Right lung (tissue), 5 donors: ENCODE measurements around the gene KCNH5. TPM values are rescaled to one million over a fixed set of nuclear protein-coding genes. Genes with fewer than 3 reads are reported as not detected.

Experiments used
- DNase-seq, 2 donors: peaks; one replicate each; pipeline ENCODE4 v3.0.0-alpha.2; 2013
- polyA plus RNA-seq, 5 donors: library from polyadenylated mRNA; unstranded; fragments of 120-200 nt; gene quantifications; one replicate each; pipeline versions ENCODE4 v1.2.1 to v1.2.3, GENCODE V29; 2013; ENCODE audit warnings: inconsistent platforms in 1 of 5, low replicate concordance in 1 of 5; ENCODE audit not compliant: insufficient read length in 5 of 5, insufficient read depth in 1 of 5

Gene KCNH5
- polyA plus RNA-seq, 5 donors: 0.04 to 0.06 TPM; not detected in 3

DNA sequence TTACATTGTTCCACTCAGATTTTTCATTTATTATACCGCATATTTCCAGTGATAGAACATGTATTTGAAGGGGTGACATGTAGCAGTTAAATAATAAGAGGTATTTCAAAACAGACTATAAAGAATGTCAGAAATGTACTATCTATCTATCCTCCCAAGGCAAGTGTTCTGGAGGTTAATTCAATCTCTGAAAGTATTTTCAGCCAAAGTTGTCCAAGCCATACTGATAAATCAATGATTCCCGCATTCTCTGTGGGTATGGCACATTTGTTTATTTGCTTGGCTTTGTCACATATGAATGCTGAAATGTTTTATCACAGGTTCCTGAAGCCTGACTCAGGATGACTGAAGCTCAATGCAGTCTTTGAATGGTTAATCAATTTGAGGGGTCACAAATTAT, 35.8 kb downstream of the KCNH5 start:
- no peak for DNase-seq

DNA sequence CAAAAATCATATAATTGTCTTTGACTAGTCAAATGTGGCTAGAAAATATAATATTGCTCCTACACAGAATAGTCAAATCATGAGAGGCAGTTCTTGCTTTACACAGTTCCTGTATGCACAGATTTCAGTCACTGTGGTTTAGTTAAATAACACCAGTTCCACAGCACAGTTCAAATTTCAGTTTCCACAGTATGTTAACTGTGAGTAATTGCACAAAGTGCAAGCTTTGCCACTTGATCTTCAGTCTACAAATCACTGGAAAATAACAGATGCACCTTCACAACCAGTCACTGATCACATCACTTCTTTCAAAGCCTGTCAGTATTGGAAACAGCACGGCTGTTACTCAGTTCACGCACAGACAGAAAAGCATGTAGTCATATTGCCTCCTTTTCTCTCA, 38.7 kb downstream of the KCNH5 start:
- no peak for DNase-seq

DNA sequence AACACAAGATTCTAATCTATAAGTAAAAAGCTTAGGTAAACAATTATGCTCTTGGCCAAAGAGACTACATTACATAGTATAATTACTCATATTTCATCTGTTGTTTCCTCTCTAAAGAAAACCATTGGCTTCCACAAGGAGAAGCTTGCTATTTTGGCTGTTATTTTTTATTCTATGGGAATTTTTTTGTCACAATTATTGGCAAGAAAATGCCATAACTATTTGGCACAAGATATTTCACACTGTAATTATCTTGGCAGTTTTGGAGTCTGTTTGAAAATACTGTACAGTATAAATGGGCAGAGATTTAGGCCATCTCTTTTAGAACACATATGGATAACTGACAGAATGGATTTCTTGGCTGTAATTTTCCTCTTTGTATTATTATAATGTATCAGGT, 51.2 kb downstream of the KCNH5 start:
- DNase-seq: no peak

DNA sequence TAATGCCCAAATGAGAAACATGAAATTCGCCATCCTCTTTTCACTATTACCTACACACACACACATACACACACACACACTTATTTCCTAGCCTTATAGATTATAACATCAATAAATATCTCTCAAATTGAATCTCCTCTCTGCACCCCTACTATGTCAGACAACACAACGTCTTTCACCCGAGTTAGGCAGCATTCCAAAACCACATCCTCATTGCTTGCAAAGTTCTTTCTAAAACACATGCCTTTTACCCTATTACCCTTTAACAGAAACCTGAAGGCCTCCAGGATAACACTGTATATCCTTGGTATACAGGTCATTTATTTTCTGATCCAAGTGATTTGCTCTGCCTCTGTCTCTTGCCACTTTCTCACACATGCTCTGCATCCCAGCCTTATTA, 56.3 kb downstream of the KCNH5 start:
- no peak for DNase-seq

DNA sequence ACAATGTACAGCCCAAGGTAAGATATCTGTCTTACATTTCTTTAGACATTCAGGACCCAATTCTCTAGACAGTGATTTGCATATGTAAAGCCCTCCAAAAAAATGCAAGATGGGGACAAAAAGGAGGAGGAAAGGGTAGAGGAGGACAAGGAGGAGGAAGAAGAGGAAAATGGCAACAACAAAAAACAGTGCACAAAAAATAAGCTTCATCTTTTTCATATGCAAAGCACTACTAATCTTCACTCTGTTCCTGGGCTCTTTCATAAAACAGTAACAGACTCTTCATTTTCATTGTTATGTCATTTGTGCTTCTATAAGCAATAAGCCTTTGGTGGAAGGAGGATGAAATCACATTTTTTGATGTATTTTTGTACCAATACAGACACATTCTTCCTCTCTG, 61.4 kb downstream of the KCNH5 start:
- no peak for DNase-seq

DNA sequence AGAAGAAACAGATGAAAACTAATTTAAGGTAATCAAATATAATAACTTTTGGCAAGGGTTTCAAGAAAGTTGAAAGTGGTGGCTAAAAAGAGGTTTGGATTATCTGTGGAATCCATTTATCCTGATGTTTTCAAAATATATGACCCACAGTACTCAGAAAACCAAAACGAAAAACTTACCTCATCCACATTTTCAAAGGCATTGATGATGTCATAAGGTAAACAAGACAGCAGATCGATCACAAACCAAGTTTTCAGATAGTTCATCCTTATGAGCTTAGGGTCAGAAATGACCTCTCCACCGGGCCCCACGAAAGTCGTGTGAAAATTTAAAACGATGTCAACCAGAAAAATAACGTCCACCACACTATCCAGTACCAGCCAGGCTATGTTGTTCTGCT, 64.6 kb downstream of the KCNH5 start:
- no peak for DNase-seq

DNA sequence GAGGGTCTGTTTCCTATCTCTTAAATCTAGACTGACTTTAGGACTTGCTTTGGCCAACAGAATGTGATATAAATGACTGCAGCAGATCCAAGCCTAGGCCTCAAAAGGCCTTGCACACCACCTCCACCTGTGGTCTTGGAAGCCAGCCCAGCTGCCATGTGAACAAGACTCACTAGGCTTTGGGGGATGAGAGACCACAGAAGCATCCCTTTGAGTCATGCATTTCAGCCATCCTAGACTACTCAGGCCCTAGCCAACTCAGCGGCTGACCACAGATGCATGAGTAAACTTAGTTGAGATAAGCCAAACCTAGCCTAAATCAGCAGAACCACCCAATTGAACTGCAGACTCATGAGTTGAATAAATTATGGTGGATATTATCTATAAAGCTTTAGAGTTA, 87.7 kb downstream of the KCNH5 start:
- DNase-seq: no peak

DNA sequence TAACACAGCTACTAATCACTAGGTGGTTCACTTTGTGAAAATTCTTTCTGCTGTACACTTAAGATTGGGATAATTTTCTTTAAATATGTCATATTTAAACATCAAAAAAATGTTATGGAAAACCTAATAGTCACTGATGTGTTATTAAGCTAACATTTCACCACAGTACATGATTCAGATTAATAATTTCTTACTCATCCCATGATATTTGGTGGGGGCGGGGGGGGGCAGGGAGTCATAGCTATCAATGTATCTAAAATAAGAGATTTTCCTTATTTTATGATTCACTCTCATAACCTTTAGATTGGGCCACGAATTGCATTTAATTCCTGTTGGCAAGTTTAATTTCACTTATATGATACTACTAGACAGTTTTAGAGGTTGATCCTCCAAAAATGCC, 88.8 kb downstream of the KCNH5 start:
- DNase-seq: no peak

DNA sequence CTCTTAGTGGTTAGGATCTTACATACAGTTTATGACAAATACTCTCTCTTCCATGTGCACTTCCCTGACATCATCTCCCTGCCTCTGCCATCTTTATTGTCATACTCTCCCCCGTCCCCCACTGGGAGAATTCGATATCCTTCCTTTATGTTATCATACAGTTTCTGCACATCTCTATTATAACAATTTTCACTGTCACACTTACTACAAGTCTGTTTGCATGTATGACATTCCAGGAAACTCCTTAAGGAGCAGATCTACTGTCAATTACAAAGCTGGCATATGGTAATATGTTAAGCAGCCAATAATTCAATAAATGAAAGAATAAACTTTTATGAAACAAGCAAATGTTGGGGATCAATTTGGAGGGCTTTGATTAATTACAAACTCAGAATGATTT, 91.1 kb downstream of the KCNH5 start:
- DNase-seq: no peak

DNA sequence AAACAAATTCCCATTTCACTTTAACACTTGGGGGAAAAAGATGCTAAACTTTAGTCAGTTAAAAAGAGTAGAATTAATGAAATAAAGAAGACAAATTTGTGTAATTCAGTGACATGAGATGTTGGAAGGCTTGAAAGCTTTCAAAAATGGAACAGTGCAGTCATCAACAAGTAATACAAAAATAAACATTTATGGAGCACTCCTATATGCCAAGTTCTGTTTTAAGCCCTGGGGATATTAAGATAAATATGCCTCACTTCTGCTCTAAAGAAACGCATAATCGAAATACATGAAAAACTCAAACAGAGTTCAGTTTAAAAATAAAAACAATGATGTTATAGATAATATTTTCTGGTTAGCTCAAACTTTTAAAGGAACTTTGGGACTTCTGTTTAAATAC, 93.0 kb downstream of the KCNH5 start:
- DNase-seq: no peak

DNA sequence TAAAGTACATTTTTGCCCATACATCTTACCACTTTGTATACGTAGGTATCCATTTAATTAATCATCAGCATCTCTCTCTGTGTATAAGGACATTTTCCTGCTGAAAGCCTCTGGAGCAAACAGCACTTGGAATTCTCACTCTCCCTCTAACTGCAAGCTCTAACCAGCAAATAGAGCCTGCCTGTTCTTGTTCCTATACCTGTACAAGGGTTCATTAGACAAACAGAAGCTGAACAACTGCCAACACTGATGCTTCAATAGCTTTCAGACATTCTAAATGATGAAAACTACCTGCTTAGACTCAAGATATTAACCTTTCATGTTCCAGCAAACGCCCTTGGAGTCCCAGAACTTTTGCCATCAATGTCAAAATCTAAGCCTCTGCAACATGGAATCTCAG, 98.0 kb downstream of the KCNH5 start:
- DNase-seq: peak; percentile 3 to 6

DNA sequence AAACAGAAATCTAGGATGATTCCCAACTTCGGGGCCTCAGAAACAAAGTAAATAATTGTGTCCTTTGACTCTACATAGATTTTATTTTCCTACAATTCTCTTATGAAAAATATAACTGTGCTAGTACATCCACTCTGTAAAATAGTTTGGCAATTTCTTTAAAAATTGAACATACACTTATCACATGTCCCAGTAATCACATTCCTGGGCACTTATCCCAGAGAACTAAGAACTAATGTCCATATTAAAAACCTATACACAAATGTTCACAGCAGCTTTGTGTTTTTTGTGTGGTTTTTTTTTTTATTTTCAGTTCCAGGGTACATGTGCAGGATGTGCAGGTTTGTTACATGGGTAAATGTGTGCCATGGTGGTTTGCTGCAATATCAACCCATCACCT, 99.0 kb downstream of the KCNH5 start:
- no peak for DNase-seq

DNA sequence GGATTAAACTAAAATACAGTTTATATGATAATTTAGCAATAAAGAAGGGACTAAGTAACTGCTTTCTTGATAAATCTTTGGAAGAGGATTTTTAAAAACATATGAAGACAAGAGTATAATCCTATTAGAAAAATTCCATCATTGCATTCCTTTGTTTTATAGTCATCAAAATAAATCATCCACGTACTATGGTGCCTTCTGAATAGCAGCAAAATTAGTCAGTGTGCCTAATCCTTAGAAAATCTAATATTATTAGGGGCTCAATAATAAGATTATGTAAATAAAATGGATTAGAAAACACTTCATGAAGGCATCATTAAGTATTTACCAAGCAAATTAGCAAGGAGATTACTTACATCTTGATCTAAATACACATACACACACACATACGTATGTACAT, 102.1 kb downstream of the KCNH5 start:
- DNase-seq: no peak

DNA sequence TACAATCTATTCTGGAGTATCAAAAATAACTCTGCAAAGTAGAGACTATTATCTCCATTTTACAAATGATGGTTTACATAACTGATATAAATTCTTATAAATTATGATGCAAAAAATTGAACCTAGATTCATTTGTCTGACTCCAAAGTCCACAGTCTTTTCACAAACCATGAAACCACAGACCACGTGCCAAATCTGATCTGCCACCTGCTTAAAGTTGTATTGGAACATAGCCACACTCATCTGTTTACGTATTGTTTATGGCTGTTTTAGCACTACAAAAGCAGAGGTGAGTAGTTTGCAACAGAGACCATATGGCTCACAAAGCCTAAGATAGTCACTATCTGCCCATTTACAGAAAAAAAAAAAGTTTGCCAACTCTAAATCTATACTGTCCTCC, 105.3 kb downstream of the KCNH5 start:
- DNase-seq: no peak

DNA sequence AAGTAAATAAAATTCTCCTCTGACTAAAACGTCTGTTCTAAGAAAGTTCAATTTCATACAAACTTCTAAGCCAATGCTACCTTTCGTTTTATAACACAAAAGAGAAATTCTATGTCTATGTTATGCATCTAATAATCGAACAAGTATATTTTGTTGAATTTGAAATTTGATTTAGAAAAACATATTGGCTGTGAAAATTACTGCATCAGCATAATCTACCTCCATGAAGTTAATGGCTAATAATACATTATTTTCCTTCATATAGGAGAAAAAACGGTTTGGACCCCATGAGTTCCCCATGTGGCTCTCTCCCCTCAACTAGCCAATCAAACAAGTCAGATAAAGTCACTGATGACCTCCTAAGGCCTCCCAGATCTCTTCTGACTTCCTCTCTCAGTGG, 106.5 kb downstream of the KCNH5 start:
- no peak for DNase-seq

DNA sequence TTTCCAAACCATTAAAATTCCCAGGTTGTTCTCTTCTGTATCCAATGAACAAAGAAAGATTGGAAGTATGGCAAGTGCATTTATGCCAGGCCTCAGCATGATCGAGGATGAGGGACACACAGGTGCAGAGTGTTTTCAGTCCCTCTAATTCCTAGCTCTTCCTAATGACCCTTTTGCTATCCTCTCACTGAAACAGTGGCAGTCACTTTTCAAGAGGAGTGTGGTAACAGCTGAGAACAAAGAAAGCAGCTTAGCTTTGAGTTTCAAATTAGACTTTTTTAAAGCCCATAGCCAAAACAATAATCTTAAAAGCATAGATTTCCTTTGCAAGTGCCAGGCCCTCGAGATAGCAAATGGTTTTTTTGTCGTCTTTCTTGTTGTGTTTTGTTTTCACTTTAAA, 110.8 kb downstream of the KCNH5 start:
- no peak for DNase-seq

DNA sequence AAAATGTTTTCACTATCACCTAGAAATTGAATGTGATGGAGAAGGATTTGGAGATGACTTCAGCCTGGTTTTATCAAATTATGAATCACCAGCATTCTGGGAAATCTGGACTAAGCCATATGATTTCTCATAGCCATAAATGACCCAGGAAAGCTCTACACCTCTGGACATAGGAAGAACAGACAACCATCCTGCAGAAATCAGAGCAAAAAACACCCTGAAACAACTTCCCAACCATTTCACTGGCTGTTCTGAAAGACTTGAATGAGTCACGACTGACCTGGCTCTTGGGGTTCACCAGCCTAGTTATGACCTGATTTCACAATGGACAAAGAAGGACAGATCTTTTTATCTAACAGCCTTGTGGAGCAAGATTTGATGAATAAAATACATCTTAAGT, 123.8 kb downstream of the KCNH5 start:
- DNase-seq: no peak

DNA sequence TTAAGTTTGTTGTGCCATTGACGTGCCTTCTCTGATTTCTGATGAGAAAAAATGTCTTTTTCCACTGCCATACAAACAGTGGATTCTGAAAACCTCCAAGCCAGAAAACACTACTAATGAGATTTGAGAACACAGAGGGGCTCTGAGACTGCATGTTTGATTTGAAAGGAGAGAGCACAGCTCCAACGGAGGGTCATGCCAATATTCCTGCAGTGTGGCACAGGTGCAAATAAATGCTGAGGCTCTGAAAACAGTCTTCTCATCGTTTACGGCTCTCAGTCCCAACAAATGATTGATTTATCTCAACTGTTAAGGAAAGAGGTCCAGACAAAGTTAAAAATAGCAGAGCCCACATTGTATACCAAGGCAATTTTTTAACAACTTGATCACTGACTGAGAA, 128.7 kb downstream of the KCNH5 start:
- DNase-seq: no peak

DNA sequence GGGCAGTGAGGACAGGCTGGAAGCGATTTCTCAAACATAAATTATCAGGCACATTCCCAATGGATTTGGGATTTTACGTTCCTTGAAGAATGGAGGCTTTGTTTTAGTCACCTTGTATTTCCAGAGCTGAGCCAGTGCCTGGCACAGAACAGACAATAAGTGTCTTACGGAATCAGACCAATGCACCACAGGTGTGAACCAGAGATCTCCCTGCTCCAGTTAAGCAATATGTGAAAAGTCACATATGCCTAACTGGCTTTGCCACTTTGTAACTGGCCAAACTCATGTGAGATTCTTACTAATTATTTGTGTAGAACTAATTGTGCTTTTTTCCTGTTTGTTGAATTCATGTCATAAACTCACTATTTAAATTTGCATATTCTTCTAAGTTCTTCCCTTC, 130.4 kb downstream of the KCNH5 start:
- DNase-seq: no peak

DNA sequence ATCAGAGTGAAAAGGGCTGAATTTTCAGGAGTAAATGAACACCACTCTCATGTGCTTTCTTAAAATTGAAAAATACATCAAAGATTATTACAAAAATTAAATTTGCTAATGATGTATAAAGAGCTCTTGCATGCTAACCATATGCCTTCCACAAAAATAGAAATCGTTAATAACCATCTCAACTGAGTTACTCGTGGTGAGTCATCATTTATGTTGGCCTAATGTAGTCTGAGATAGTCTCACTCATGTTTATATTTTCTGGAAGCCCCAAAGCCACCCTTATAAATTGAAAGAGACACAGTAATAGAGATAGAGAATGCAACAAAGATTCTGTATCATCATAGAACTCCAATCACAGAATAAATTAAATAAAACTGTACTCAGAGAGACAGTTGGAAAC, 131.2 kb downstream of the KCNH5 start:
- no peak for DNase-seq

DNA sequence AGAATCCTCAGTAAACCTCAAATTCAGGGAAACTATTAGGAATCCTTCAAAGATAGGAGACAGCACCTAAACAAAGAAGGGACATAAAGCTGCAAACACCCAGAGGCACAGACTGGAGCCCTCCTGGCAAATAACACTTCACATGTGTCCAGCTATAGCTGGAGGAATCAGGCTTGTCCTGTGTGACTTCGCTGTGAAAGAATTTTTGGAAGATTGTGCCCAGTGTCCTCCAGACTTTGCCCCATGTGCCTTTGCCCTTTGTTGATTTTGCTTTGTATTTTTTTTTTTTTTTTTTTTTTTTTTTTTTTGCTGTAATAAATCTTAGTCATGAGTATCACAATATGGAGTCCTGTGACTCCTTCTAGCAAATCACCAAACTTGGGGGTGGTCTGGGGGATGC, 136.8 kb downstream of the KCNH5 start:
- DNase-seq: no peak

DNA sequence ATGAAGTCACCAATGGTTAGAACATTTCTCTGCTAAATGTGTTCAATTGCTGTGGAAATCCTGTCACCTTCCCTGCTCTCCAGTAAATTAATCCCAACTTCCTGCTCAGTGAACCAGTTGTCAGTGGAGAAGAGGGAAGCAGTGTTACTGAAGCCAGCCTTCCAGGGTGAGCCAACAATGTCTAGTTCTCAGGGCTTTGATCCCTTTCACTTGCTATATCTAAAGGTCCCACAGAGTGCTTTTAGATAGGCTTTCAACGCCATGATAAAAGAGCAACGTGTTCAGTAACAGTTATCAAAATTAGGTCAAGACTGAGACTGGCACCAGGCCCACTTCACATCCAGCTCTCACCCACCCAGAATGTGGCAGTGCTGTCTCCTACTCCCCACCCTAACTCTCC, 139.7 kb downstream of the KCNH5 start:
- DNase-seq: no peak

DNA sequence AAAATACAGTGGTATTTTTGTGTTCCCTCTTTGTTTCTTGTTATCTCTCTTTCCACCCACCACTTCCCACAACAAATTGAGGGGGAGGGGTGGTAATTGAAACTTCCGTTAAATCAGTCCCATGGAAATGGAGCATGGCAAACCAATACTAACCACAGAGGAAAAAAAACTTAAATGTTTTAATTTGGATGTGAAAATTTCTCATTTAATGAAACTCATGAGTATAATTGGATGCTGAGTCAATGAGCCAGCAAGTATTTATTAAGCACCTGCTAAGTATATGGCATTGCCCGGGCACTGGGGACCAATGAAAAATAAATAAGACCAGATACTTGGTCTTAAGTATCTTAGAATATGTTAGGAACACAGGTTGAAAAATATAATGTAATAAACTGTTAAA, 147.5 kb downstream of the KCNH5 start:
- no peak for DNase-seq

DNA sequence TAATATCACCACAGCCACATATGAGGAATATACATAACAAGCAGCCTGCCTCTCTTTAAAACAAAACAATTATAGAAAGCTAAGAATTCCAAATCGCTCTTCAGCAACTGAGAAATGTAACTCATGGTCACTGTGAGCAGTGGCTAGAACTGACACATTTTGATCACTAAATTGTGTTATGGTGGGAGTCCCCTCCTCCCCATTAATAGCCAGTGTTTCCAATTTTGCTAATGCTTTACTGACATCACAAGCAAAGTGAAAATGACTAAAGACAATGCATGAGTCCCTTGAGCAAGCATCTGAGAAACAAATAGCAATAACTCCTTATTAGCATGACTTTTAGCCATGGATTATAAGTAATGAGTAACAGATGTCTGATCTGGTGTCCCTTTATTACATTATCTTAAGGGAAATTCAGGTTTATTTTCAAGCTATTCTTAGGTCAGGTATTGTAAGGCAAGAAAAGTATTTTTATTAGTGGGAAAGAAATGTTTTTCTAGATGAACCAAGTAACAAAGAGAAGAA, 148.3 kb downstream of the KCNH5 start:
- no peak for DNase-seq

DNA sequence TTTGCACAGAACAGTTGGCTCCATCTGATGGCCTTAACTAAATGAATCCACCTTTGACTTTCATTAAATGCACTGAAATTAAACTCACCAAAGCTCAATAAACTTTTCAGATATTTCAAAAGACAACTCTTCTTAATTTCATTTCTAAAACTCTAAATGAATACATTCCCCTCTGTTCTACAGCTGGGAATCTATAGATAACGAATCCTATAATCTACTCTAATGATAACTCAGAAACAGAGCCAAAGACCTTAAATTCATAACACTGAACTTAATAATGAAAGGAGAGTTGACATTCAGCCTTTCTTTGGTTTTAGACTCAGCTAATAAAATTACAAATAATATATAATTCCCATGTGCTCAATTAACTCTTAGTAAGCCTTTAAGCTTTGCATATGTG, 150.5 kb downstream of the KCNH5 start:
- DNase-seq: no peak
